ENCODE results near the gene HMCN2.
A peak's percentile ranks its signal among the peaks of the same experiment; 100 is the strongest.

The HMCN2 gene, protein sequence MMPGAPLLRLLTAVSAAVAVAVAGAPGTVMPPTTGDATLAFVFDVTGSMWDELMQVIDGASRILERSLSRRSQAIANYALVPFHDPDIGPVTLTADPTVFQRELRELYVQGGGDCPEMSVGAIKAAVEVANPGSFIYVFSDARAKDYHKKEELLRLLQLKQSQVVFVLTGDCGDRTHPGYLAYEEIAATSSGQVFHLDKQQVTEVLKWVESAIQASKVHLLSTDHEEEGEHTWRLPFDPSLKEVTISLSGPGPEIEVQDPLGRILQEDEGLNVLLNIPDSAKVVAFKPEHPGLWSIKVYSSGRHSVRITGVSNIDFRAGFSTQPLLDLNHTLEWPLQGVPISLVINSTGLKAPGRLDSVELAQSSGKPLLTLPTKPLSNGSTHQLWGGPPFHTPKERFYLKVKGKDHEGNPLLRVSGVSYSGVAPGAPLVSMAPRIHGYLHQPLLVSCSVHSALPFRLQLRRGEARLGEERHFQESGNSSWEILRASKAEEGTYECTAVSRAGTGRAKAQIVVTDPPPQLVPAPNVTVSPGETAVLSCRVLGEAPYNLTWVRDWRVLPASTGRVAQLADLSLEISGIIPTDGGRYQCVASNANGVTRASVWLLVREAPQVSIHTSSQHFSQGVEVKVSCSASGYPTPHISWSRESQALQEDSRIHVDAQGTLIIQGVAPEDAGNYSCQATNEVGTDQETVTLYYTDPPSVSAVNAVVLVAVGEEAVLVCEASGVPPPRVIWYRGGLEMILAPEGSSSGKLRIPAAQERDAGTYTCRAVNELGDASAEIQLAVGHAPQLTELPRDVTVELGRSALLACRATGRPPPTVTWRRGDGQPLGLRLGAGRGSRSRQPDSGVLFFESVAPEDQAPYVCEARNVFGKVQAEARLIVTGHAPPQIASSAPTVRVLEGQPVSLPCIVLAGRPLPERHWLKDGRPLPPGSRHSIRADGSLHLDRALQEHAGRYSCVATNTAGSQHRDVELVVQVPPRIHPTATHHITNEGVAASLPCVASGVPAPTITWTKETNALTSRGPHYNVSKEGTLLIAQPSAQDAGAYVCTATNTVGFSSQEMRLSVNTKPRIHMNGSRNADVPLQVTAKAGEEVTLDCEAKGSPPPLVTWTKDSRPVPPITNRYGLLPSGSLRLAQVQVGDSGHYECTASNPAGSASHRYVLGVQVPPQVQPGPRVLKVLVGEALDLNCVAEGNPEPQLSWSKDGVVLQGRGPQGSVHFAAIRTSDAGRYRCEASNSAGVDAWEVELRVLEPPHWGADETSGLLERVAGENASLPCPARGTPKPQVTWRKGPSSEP (N-terminal part only)

DNA sequence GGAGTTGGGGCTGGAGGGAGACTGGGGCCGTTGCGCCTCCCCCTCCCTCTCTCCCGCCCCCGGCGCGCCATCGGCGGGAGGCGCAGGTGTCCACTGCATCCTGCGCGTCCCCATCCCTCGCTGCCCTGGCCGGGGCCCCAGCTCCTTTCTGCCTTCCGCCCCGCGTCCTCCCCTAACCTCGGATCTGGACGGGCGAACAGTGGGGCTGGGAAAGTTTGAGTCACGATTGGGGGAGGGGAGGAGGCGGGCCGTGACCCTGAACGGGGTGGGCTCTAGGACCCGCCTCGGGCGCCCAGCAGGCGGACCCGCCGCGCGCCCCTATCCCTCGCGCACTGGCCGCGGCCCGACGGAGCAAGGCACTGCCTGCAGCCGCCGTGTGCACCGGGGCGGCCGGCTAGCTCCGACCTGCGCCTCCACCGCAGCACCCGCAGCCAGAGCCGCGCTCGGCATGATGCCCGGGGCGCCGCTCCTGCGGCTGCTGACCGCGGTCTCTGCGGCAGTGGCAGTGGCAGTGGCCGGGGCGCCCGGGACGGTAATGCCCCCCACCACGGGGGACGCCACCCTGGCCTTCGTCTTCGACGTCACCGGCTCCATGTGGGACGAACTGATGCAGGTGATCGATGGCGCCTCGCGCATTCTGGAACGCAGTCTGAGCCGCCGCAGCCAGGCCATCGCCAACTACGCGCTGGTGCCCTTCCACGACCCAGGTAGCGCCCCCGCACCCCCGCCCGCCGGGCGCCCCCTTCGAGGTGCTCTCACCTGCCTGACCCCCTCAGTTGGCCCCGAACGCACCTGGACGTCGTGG is at the start of gene HMCN2:
Gene HMCN2, plus strand, starts transcription at position 330 of the 805 bp plus-strand sequence. Its CDS starts 119 bp downstream, at position 449.
- no peak for DNase-seq

DNA sequence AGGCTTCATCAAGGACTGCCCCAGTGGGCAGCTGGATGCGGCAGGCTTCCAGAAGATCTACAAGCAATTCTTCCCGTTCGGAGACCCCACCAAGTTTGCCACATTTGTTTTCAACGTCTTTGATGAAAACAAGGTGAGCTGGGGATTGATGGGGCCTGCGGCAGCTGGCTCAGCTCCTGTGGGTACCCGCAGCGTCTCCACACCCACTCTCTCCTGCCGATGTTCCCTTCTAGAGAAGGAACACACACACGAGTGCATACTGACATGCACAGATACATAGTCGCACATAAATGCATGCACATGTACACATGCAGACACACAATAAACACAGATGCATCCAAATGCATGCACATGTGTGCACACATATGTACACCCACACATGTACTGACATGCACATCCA is 47.7 kb upstream of the HMCN2 start:
- DNase-seq, result no peak

GRCh38 chr9:130219661-130220096 is 45.9 kb upstream of the HMCN2 start:
- DNase-seq, result no peak

DNA sequence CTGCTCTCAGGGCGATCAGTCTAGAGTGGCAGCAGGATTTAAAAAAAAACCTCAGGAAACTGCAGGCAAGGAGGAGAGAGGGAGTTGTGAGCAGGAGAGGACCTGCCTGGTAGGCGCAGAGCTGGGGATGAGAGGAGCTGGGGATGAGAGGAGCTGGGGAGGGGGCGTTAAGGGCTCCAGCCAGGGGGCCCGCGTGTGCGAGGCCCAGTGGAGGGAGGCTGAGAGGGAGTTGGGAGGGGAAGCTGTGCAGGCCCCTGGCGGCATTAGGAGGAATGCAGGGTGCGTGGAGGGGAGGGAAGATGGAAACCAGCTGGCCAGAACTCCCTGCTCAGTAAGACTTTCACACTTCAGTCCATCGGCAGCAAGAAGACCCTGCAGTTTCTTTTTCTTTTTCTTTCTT is 45.2 kb upstream of the HMCN2 start:
- DNase-seq, result no peak

- no peak for DNase-seq
Observed at GRCh38 chr9:130222833-130223232, 42.7 kb upstream of the HMCN2 start.

GRCh38 chr9:130225071-130225470 is 40.5 kb upstream of the HMCN2 start:
- no peak for DNase-seq

DNA sequence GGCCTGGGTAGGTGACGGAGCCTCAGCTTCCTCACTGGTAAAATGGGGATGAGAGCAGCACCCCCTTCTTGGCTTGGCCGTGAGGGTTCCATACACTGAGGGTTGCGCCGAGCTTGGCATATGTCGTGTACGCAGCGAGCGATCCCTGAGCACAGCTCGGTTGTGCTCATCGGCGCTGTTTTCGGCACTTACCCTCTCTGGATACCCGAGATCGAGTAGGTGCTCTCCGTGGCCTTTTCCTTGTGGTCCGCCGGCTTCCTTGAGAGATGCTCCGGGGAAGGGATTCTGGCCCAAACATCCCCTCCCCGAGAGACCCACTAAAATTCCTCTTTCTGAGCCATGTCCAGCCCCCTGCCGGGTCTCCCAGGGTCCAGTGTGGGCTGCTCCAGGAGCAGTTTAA is 40.0 kb upstream of the HMCN2 start:
- DNase-seq, result no peak

GRCh38 chr9:130226112-130226511 is 39.4 kb upstream of the HMCN2 start:
- no peak for DNase-seq

DNA sequence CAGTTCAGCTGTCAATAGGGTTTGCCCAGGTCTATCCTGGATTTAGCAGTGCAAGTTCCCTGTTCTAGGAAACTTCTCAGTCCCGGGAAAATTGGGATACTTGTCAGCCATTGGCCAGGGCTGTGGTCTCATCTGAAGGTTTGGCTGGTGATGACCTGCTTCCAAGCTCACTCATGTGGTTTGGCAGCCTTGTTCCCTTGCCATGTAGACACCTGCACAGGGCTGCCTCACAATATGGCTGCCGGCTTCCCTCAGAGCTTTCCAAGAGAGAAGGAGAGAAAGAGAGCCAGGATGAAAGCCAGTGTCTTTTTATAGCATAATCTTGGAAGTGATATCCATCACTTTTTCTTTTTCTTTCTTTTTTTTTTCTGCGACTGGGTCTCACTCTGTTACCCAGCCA is 37.7 kb upstream of the HMCN2 start:
- DNase-seq, result no peak

- no peak for DNase-seq
Observed at GRCh38 chr9:130229759-130230158, 35.8 kb upstream of the HMCN2 start.

DNA sequence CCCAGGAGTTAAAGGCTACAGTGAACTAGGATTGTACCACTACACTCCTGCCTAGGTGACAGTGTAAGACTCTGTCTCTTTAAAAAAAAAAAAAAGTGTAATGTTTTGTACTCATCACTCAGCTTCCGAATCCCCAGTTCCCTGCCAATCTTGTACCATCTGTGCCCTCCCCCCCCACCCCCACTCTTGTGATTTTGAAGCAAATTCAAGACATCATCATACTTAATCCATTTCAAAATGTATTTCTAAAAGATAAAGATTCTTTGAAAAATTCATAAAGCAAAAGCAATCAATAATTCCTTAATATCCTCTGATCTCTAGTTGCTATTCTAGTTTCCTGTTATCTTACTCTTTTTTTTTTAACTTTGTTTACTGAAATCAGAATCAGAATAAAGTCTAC is 34.9 kb upstream of the HMCN2 start:
- no peak for DNase-seq

GRCh38 chr9:130232899-130233586 is 32.5 kb upstream of the HMCN2 start:
- no peak for DNase-seq

- no peak for DNase-seq
Observed at GRCh38 chr9:130233587-130233945, 32.0 kb upstream of the HMCN2 start.

GRCh38 chr9:130234340-130235260 is 31.0 kb upstream of the HMCN2 start:
- DNase-seq, result no peak

DNA sequence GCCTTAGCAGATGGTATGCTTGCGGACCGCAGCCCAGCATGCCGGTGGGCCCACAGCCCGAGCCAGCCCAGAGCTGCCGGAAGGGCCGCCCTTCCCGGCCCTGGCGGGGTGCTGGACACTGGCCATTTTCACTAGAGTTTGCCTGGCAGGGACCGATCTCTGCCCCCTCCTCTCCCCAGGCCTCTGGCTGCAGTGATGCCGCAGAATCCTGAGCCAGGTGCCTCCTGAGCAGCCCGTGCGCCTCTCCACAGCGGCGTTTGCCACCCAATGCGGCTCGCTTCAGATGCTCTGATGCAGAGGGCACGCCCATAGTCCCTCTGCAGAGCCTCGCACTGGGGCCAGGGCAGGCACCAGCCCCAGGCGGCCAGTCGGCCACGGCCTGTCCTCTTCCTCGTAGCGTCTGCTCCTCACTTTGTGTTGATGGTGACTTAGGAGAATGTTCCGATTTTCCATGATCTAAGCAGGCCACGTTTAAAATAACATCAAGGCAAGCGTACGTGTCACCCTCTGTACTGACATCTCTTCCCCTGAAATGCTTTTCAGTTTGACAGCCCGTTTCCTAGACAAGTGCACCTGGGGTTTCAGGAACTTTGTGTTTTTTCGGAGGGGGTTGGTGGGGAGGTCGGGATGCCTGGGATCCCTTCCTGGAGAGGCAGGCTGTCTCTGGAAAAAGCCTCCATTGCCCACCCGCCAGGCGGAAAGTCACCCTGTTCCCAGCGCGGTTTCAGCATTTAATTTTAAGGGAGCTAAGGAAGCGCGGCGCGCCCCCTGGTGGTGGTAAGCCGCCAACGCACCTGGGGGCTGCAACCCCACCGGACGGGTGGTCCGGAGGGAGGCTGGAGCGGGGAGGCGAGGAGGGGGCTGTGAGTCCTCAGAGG is 29.8 kb upstream of the HMCN2 start:
- DNase-seq, result peak; percentile 9

DNA sequence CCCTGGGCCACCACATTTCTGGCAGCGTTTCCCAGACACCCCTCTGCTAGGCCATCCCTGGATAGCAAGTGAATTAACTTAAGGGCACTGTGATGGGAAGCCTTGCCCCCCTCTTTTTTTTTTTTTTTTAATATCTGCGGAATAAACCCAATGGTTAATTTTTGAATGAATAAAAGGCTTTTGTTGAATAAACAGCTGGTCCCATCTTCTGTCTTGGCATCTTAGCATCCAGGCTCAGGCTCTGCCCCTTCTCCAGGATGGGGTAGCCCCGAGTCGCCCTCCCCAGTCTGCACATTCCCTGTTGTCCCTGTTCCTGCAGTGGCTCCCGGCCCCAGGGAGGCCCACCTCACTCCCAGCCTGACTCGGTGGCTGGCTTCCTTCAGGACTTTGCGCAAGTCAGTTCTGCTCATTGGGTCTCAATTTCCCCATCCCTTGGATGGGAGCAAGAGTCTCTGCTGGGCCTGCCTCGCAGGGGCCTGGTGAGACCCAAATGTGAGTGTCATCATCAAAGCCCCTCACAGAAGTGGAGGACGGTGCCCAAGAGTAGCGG is 29.0 kb upstream of the HMCN2 start:
- no peak for DNase-seq

- no peak for DNase-seq
Observed at GRCh38 chr9:130237076-130237475, 28.5 kb upstream of the HMCN2 start.

DNA sequence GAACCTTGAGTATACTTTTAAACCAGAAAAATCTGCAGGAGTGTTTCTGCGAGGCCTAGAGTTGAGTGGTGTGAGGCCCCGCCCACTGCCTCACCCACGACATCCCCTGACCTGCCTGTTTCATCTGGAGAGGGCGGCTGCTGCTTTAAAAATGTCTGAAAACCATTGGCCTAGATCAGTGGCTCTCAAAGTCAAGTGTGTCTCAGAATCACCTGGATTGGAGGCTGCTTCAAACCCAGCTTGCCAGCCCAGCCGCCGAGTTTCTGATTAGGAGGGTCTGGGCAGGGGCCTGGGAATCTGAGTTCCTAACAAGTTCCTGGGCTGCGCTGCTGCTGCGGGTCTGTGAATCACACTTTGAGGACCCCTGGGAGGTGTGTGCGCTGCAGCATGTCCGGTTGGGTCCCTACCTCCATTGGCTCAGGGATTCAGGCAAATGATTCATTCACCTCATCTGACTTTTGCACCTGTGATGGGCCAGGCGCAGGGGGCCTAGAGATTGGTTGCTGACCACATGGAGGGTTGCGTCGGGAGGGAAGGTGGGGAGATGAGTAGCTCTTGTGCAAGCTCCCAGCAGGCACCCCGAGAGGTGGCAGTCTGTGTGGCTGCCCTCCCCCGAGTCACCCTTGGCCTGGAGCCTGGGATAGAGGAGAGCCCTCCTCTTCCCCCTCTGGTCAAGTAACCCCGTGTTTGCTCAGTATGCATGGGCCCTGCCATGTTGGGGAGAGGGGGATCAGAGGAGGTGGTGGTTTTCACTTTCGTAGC is 27.6 kb upstream of the HMCN2 start:
- DNase-seq, result no peak

DNA sequence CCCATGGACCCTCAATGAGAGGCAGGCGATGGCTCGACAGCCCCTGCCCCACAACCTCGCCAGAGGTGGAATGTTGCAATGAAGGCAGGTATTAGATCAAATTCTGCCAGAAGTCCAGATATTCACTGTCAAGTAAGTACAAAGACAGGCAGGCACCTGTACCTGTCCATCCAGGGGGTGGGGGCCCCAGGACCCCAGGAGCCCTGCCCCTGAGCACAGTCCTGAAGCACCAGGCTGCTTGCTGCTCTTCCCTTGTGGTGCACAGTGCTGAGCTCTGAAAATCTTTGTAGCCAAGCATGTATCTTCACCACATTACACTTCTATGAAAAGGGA is 26.2 kb upstream of the HMCN2 start:
- DNase-seq, result no peak
